Measurements from ENCODE around the gene MYLK.

MYLK gene

GRCh38 chr3:123716411-123716810, 167.7 kb downstream of the MYLK start:
- H3K27ac ChIP-seq: no peak overlapping the region
- no peak overlapping the region for H2AFZ ChIP-seq (ENCODE audit: low read depth)
- no peaks in the 10 kb centered on the region for H3K36me3 ChIP-seq (ENCODE audit: insufficient read depth)
- H4K20me1 ChIP-seq (ENCODE audit: insufficient read depth): no peaks in the 10 kb centered on the region
- TF ChIP-seq CTCF (conservative IDR thresholded peaks at IDR 0.05; ENCODE audit: low read depth, low read length): no peak
- no peak overlapping the region for H3K4me2 ChIP-seq
- H3K79me2 ChIP-seq (ENCODE audit: insufficient read depth, low read depth): no peaks in the 10 kb centered on the region
- no peak overlapping the region for H3K4me3 ChIP-seq (IDR thresholded peaks at IDR 0.05; ENCODE audit: insufficient read depth, low read depth, low read length)
- H3K27me3 ChIP-seq (ENCODE audit: insufficient read depth, low read depth): no peaks in the 10 kb centered on the region
- no peaks in the 10 kb centered on the region for H3K4me1 ChIP-seq (ENCODE audit: low read depth, poor library complexity, severe bottlenecking)
- no peak overlapping the region for H3K9ac ChIP-seq

GRCh38 chr3:123713211-123713610, 170.9 kb downstream of the MYLK start:
- no peaks in the 10 kb centered on the region for H3K79me2 ChIP-seq (ENCODE audit: insufficient read depth, low read depth)
- H3K4me3 ChIP-seq (IDR thresholded peaks at IDR 0.05; ENCODE audit: insufficient read depth, low read depth, low read length): no peak overlapping the region
- no peak overlapping the region for H3K9ac ChIP-seq
- TF ChIP-seq CTCF (conservative IDR thresholded peaks at IDR 0.05; ENCODE audit: low read depth, low read length): no peak
- no peaks in the 10 kb centered on the region for H3K36me3 ChIP-seq (ENCODE audit: insufficient read depth)
- H4K20me1 ChIP-seq (ENCODE audit: insufficient read depth): no peaks in the 10 kb centered on the region
- no peaks in the 10 kb centered on the region for H3K4me1 ChIP-seq (ENCODE audit: low read depth, poor library complexity, severe bottlenecking)
- no peaks in the 10 kb centered on the region for H3K27me3 ChIP-seq (ENCODE audit: insufficient read depth, low read depth)
- no peak overlapping the region for H3K4me2 ChIP-seq
- no peak overlapping the region for H2AFZ ChIP-seq (ENCODE audit: low read depth)
- no peak overlapping the region for H3K27ac ChIP-seq

- Histone ChIP-seq H3K27me3 (ENCODE audit: insufficient read depth, low read depth) (no peaks in the 10 kb centered on the region), H3K4me1 (ENCODE audit: low read depth, poor library complexity, severe bottlenecking) (no peaks in the 10 kb centered on the region), H4K20me1 (ENCODE audit: insufficient read depth) (no peaks in the 10 kb centered on the region), H3K36me3 (ENCODE audit: insufficient read depth) (no peaks in the 10 kb centered on the region), H3K9ac (no peak overlapping the region), H3K79me2 (ENCODE audit: insufficient read depth, low read depth) (no peaks in the 10 kb centered on the region), H3K4me3 (IDR thresholded peaks at IDR 0.05; ENCODE audit: insufficient read depth, low read depth, low read length) (no peak overlapping the region), H2AFZ (ENCODE audit: low read depth) (no peak overlapping the region), H3K4me2 (no peak overlapping the region), H3K27ac (no peak overlapping the region)
- no peak for TF ChIP-seq CTCF (conservative IDR thresholded peaks at IDR 0.05; ENCODE audit: low read depth, low read length)
Observed at GRCh38 chr3:123712077-123712860, 171.9 kb downstream of the MYLK start.

- Histone ChIP-seq H3K27ac (no peak overlapping the region), H2AFZ (ENCODE audit: low read depth) (no peak overlapping the region), H4K20me1 (ENCODE audit: insufficient read depth) (no peaks in the 10 kb centered on the region), H3K4me2 (no peak overlapping the region), H3K4me3 (IDR thresholded peaks at IDR 0.05; ENCODE audit: insufficient read depth, low read depth, low read length) (no peak overlapping the region), H3K27me3 (ENCODE audit: insufficient read depth, low read depth) (no peaks in the 10 kb centered on the region), H3K9ac (no peak overlapping the region), H3K4me1 (ENCODE audit: low read depth, poor library complexity, severe bottlenecking) (no peaks in the 10 kb centered on the region), H3K36me3 (ENCODE audit: insufficient read depth) (no peaks in the 10 kb centered on the region), H3K79me2 (ENCODE audit: insufficient read depth, low read depth) (no peaks in the 10 kb centered on the region)
- no peak for TF ChIP-seq CTCF (conservative IDR thresholded peaks at IDR 0.05; ENCODE audit: low read depth, low read length)
Observed at GRCh38 chr3:123711356-123711755, 172.8 kb downstream of the MYLK start.
